K562 (cell line): ENCODE measurements around the gene ADAT1. TPM values are rescaled to one million over a fixed set of nuclear protein-coding genes. Genes with fewer than 3 reads are reported as not detected.

Experiments
- CCAR2 ChIP-seq: fragments of 200-400 bp; formaldehyde crosslinking; IDR thresholded peaks from 2 replicates; pipeline ENCODE4 v1.6.1; 2017; ENCODE audit warnings: mild to moderate bottlenecking, low read depth, low read length
- CEBPB ChIP-seq: fragments of 450-650 bp; IDR thresholded peaks from 2 replicates; pipeline ENCODE4 v1.6.1; 2016; ENCODE audit warnings: missing genetic modification characterization, missing compliant biosample characterization
- JUN ChIP-seq, 2 experiments: sonication (generic) in 1 of 2; formaldehyde crosslinking in 1 of 2; IDR thresholded peaks; 2 replicates each; pipeline versions ENCODE4 v1.6.1 to v1.8.0; 2012 to 2022; ENCODE audit warnings: borderline replicate concordance in 2 of 2, mild to moderate bottlenecking in 2 of 2, improper control_type of control experiment in 1 of 2, low read depth in 1 of 2, low read length in 1 of 2, missing genetic modification reagents in 1 of 2
- KDM5B ChIP-seq: fragments of 200-600 bp; sonication (generic); IDR thresholded peaks from 2 replicates; pipeline ENCODE4 v1.6.1; 2012; ENCODE audit warnings: low read depth, mild to moderate bottlenecking, moderate library complexity, low read length, control low read depth, inconsistent platforms; ENCODE audit not compliant: insufficient replicate concordance
- MED1 ChIP-seq: sonication (generic); formaldehyde crosslinking; IDR thresholded peaks from 2 replicates; pipeline ENCODE4 v1.8.1; 2023; ENCODE audit warnings: missing genetic modification reagents, borderline replicate concordance
- MTA3 ChIP-seq: fragments of 450-650 bp; formaldehyde crosslinking; IDR thresholded peaks from 2 replicates; pipeline ENCODE4 v1.6.1; 2017; ENCODE audit warnings: mild to moderate bottlenecking, borderline replicate concordance
- PHF21A ChIP-seq: fragments of 450-650 bp; IDR thresholded peaks from 2 replicates; pipeline ENCODE4 v1.6.1; 2017; ENCODE audit warnings: low read depth, borderline replicate concordance
- STAT5A ChIP-seq: IDR thresholded peaks from 2 replicates; pipeline ENCODE4 v1.6.1; 2012; ENCODE audit warnings: low read length, inconsistent platforms, borderline replicate concordance
- TAF9B ChIP-seq: fragments of 450-650 bp; IDR thresholded peaks from 2 replicates; pipeline ENCODE4 v1.6.1; 2018; ENCODE audit warnings: mild to moderate bottlenecking; ENCODE audit not compliant: partially characterized antibody
- ZBTB7A ChIP-seq: IDR thresholded peaks from 2 replicates; pipeline ENCODE4 v1.6.1; 2011; ENCODE audit warnings: low read depth, mild to moderate bottlenecking, low read length, moderate library complexity, borderline replicate concordance; ENCODE audit not compliant: control insufficient read depth
- ZKSCAN8 ChIP-seq: fragments of 200-800 bp; sonication (Bioruptor generic); IDR thresholded peaks from 2 replicates; pipeline ENCODE4 v1.6.1; 2016; ENCODE audit warnings: missing genetic modification characterization, missing compliant biosample characterization
- polyA plus RNA-seq, 8 experiments: library from polyadenylated mRNA; depleted of rRNA in 4 of 8; stranded (reverse) in 5 of 8; unstranded in 3 of 8; fragments of >200 nt; fragmentation: Nextera tagmentation in 2 of 8; fragmentation: Illumina TruSeq in 1 of 8; extraction: Ambion mirVana in 2 of 8; extraction: Trizol in 1 of 8; gene quantifications; 2 replicates each; pipeline versions ENCODE4 v1.2.1 to v1.2.3, GENCODE V29; 2011 to 2014; ENCODE audit warnings: inconsistent platforms in 1 of 8, missing spikeins in 1 of 8
- total RNA-seq, 7 experiments: library from RNA; depleted of rRNA in 6 of 7; stranded (reverse); fragments of >200 nt in 6 of 7; fragmentation: Illumina TruSeq in 2 of 7; extraction: Trizol in 2 of 7; gene quantifications; 2 replicates each; pipeline versions ENCODE4 v1.2.1 to v1.2.3, GENCODE V29; 2011 to 2021; ENCODE audit warnings: low replicate concordance in 1 of 7
- TF ChIP-seq, protein P1 (sequence below), 2 experiments: fragments of 450-650 bp; IDR thresholded peaks; 2 replicates each; pipeline ENCODE4 v1.6.1; 2018; ENCODE audit warnings: mild to moderate bottlenecking in 2 of 2, low read depth in 1 of 2; ENCODE audit not compliant: partially characterized antibody in 2 of 2
- TF ChIP-seq, protein P2 (sequence below): sonication (generic); formaldehyde crosslinking; IDR thresholded peaks from 2 replicates; pipeline ENCODE4 v1.8.0; 2022; ENCODE audit warnings: mild to moderate bottlenecking, missing genetic modification reagents
- TF ChIP-seq, protein P3 (sequence below): fragments of 250-450 bp; sonication (Bioruptor Pico); IDR thresholded peaks from 2 replicates; pipeline ENCODE4 v1.4.0; 2020; ENCODE audit warnings: mild to moderate bottlenecking, moderate library complexity
- TF ChIP-seq, protein P4 (sequence below), 2 experiments: fragments of 250-450 bp in 1 of 2; fragments of 450-650 bp in 1 of 2; sonication (Bioruptor Pico) in 1 of 2; IDR thresholded peaks; 2 replicates each; pipeline versions ENCODE4 v1.6.1 to v1.8.0; 2016 to 2021; ENCODE audit warnings: mild to moderate bottlenecking in 2 of 2, moderate library complexity in 2 of 2, missing compliant biosample characterization in 1 of 2, missing genetic modification characterization in 1 of 2

Gene ADAT1
- total and polyA plus RNA-seq, 9 of the 15 experiments (the other 6 are each of a cell fraction or from before 2014, with no cell fraction given), result 16.0 to 36.7 (median 28.2) TPM

DNA sequence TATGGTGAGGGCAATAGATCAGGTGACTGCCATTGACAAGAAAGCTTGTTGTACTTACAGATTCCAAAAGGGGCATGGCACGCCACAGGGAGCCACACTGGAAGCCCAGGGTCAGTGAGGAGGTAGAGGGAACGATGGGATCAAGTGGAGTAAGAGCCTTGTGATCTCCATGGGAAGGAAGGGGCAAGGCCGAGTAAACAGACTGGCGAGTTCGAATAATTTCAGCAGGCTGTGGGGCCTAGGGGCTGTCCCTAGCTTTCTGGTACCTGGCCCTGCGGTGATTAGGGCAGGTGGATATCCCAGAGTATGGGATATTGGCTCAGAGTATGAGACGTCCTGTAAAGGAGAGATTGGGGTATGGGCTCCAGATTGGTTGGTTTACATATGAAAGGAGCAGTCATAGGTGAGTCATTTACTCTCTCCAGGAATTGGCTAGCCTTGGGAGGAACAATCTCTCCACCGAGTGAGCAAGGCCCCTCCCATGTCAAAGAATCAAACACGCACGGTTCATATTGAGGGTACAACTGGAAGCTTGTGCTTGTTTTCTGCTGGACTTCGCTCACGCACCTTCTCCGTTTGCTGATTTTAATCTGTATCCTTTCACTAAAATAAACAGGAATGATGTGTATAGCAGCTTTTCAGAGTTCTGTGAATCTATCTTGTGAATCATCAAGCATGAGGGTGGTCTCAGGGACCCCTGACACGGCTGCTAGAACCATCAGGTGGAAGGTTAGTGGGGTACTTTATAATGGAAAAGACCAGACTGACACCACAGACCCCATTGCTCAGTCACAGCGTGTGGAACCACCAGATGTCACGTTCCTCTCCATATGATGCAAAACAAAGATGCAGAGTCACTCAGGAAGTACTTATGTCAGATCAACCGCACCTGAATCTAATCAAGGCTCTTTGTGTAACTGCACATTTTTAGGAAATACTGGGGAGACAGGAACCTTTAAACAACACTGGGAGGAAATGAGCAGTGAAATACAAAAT lies 29.0 kb downstream of the ADAT1 start (continued):
- TF ChIP-seq KDM5B (peak; percentile 28), ZBTB7A (no peak), JUN (IDR thresholded peaks at IDR 0.05; ENCODE audit: borderline replicate concordance, low read depth, low read length) (peak; percentile 39; the same call in 1 of the 2 replicates), JUN (CRISPR knock-in tag; IDR thresholded peaks at IDR 0.05; ENCODE audit: borderline replicate concordance) (no peak), MED1 (CRISPR knock-in tag) (no peak), TAF9B (peak; percentile 82), ZKSCAN8 (peak; percentile 59; the same call in 1 of the 2 replicates), STAT5A (no peak), MTA3 (peak; percentile 32; the same call in 1 of the 2 replicates), CCAR2 (no peak), CEBPB (tag) (peak; percentile 66), PHF21A (peak; percentile 60; the same call in 1 of the 2 replicates)
- TF ChIP-seq, protein P1, sequence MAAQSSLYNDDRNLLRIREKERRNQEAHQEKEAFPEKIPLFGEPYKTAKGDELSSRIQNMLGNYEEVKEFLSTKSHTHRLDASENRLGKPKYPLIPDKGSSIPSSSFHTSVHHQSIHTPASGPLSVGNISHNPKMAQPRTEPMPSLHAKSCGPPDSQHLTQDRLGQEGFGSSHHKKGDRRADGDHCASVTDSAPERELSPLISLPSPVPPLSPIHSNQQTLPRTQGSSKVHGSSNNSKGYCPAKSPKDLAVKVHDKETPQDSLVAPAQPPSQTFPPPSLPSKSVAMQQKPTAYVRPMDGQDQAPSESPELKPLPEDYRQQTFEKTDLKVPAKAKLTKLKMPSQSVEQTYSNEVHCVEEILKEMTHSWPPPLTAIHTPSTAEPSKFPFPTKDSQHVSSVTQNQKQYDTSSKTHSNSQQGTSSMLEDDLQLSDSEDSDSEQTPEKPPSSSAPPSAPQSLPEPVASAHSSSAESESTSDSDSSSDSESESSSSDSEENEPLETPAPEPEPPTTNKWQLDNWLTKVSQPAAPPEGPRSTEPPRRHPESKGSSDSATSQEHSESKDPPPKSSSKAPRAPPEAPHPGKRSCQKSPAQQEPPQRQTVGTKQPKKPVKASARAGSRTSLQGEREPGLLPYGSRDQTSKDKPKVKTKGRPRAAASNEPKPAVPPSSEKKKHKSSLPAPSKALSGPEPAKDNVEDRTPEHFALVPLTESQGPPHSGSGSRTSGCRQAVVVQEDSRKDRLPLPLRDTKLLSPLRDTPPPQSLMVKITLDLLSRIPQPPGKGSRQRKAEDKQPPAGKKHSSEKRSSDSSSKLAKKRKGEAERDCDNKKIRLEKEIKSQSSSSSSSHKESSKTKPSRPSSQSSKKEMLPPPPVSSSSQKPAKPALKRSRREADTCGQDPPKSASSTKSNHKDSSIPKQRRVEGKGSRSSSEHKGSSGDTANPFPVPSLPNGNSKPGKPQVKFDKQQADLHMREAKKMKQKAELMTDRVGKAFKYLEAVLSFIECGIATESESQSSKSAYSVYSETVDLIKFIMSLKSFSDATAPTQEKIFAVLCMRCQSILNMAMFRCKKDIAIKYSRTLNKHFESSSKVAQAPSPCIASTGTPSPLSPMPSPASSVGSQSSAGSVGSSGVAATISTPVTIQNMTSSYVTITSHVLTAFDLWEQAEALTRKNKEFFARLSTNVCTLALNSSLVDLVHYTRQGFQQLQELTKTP (IDR thresholded peaks at IDR 0.05; ENCODE audit: low read depth in 1 of 2, partially characterized antibody in 2 of 2), result peak; percentile 23 to 42
- TF ChIP-seq, protein P2, sequence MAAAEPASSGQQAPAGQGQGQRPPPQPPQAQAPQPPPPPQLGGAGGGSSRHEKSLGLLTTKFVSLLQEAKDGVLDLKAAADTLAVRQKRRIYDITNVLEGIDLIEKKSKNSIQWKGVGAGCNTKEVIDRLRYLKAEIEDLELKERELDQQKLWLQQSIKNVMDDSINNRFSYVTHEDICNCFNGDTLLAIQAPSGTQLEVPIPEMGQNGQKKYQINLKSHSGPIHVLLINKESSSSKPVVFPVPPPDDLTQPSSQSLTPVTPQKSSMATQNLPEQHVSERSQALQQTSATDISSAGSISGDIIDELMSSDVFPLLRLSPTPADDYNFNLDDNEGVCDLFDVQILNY (CRISPR knock-in tag), result no peak
- TF ChIP-seq, protein P3, sequence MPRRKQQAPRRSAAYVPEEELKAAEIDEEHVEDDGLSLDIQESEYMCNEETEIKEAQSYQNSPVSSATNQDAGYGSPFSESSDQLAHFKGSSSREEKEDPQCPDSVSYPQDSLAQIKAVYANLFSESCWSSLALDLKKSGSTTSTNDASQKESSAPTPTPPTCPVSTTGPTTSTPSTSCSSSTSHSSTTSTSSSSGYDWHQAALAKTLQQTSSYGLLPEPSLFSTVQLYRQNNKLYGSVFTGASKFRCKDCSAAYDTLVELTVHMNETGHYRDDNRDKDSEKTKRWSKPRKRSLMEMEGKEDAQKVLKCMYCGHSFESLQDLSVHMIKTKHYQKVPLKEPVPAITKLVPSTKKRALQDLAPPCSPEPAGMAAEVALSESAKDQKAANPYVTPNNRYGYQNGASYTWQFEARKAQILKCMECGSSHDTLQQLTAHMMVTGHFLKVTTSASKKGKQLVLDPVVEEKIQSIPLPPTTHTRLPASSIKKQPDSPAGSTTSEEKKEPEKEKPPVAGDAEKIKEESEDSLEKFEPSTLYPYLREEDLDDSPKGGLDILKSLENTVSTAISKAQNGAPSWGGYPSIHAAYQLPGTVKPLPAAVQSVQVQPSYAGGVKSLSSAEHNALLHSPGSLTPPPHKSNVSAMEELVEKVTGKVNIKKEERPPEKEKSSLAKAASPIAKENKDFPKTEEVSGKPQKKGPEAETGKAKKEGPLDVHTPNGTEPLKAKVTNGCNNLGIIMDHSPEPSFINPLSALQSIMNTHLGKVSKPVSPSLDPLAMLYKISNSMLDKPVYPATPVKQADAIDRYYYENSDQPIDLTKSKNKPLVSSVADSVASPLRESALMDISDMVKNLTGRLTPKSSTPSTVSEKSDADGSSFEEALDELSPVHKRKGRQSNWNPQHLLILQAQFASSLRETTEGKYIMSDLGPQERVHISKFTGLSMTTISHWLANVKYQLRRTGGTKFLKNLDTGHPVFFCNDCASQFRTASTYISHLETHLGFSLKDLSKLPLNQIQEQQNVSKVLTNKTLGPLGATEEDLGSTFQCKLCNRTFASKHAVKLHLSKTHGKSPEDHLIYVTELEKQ, result peak; percentile 48; the same call in 1 of the 2 replicates
- TF ChIP-seq, protein P4, sequence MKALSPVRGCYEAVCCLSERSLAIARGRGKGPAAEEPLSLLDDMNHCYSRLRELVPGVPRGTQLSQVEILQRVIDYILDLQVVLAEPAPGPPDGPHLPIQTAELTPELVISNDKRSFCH (CRISPR knock-in tag; IDR thresholded peaks at IDR 0.05), result no peak
- TF ChIP-seq, protein P4 (tag; IDR thresholded peaks at IDR 0.05), result peak; percentile 89
